Activated B cell treated with CpG ODN at 0.5 μM for 24 hours (primary cell): ENCODE measurements around the gene HYDIN. TPM values are rescaled to one million over a fixed set of nuclear protein-coding genes. Genes with fewer than 3 reads are reported as not detected.

Source experiments
- ATAC-seq: fragments of 200-7000 bp; cut with Tn5 transposase; one replicate; pipeline ENCODE4 v1.10.0; 2021; ENCODE audit warnings: low read depth, mild to moderate bottlenecking, moderate library complexity
- CTCF ChIA-PET: fragments of 350-600 bp; sonication (Branson Sonifier 250); formaldehyde crosslinking; loops from one replicate; lab custom pipeline; 2021; ENCODE audit warnings: antibody characterized with exemption; lab: Charles Lee
- POLR2A ChIA-PET: fragments of 350-600 bp; sonication (Branson Sonifier 250); formaldehyde crosslinking; loops from one replicate; lab custom pipeline; 2021; ENCODE audit warnings: antibody characterized with exemption; lab: Charles Lee
- DNase-seq: peaks from one replicate; pipeline ENCODE4 v3.0.0; 2022
- H3K27ac Mint-ChIP-seq: one replicate; pipeline ENCODE4 v1.8.0; 2020; ENCODE audit warnings: mixed read lengths
- H3K27me3 Mint-ChIP-seq: one replicate; pipeline ENCODE4 v1.8.0; 2021; ENCODE audit warnings: mixed read lengths
- H3K36me3 Mint-ChIP-seq: one replicate; pipeline ENCODE4 v1.8.0; 2021; ENCODE audit warnings: low read depth, mixed read lengths
- H3K4me1 Mint-ChIP-seq: one replicate; pipeline ENCODE4 v1.8.0; 2021; ENCODE audit warnings: mixed read lengths
- H3K4me3 Mint-ChIP-seq: one replicate; pipeline ENCODE4 v1.8.0; 2020; ENCODE audit warnings: mild to moderate bottlenecking, mixed read lengths
- H3K9me3 Mint-ChIP-seq: one replicate; pipeline ENCODE4 v1.8.0; 2020; ENCODE audit warnings: mixed read lengths
- intact Hi-C: fragments of 100-400 bp; cut with micrococcal nuclease; formaldehyde crosslinking; loops from one replicate; pipeline ENCODE4 v1.15.1; 2024
- total RNA-seq: library from RNA; stranded (reverse); gene quantifications from 2 replicates; pipeline ENCODE4 v1.2.3, GENCODE V29; 2022
- TF ChIP-seq, protein P1 (sequence below): fragments of 200-600 bp; IDR thresholded peaks from one replicate; pipeline ENCODE4 v1.8.0; 2022; ENCODE audit warnings: antibody characterized with exemption, mild to moderate bottlenecking

HYDIN gene
- total RNA-seq, 1 donor from 2014 or later: not detected

DNA sequence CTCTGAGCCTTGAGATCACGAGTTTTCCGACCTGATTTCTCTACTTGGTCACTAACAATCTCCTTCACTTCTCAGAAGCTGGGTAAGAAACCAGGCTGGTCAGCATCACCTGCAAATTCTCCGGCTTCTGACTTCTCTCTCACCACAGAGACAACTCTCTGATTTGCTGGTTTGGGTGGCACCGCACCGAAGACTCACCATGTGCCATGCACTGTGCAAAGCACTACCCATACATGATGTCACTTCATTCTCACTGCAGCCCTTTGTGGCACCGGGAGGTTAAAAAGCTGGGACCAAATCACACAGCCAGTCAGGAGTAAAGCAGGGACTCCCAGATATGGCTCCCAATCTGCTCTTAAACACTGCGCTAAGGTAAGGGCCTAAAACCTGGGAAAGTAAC is 430.2 kb downstream of the HYDIN start:
- intact Hi-C loops: loop anchor here (2.0 to 10.0 kb wide), 2 partner anchors 64 to 1294 kb away; partner anchors contain the start of genes DHX38 and TXNL4B
- TF ChIP-seq, protein P1, sequence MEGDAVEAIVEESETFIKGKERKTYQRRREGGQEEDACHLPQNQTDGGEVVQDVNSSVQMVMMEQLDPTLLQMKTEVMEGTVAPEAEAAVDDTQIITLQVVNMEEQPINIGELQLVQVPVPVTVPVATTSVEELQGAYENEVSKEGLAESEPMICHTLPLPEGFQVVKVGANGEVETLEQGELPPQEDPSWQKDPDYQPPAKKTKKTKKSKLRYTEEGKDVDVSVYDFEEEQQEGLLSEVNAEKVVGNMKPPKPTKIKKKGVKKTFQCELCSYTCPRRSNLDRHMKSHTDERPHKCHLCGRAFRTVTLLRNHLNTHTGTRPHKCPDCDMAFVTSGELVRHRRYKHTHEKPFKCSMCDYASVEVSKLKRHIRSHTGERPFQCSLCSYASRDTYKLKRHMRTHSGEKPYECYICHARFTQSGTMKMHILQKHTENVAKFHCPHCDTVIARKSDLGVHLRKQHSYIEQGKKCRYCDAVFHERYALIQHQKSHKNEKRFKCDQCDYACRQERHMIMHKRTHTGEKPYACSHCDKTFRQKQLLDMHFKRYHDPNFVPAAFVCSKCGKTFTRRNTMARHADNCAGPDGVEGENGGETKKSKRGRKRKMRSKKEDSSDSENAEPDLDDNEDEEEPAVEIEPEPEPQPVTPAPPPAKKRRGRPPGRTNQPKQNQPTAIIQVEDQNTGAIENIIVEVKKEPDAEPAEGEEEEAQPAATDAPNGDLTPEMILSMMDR: no peak
- Mint-ChIP-seq H3K9me3 (peaks cover 4% of the 10 kb centered on the region), H3K36me3 (peaks cover 27% of the 10 kb centered on the region), H3K27me3 (peaks cover 2% of the 10 kb centered on the region), H3K27ac (peak overlapping the region; percentile 90), H3K4me3 (peak overlapping the region; percentile 92), H3K4me1 (peaks cover 40% of the 10 kb centered on the region)
- ATAC-seq (no peak), DNase-seq (no peak)
- POLR2A ChIA-PET: interaction anchor here (1.2 to 2.5 kb wide), 3 partner anchors 29 to 765 kb away, joined by 4 to 7 read pairs (median 4); partner anchors contain the start of gene CMTR2
- CTCF ChIA-PET: no interaction called here

DNA sequence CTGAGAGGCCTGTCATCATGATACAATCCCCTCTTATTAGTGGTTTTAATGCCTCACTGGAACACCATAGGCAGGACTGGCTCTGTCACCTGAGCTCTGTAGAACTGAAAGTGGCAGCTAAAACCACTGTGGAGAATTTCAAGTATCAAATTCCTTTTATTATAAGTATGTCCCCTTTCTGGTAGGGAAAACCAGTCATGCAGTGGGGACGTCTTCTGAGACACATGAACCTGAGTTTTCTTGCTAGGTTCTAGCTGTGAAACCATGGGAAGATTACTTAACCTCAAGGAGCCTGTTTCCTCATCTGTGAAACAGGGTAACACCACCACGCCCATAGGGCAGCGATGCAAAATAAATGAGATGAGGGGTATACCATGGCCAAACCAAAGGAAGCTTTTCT is 434.2 kb downstream of the HYDIN start:
- Mint-ChIP-seq H3K4me3 (no peak overlapping the region), H3K9me3 (no peaks in the 10 kb centered on the region), H3K4me1 (peaks cover 47% of the 10 kb centered on the region), H3K27me3 (no peaks in the 10 kb centered on the region), H3K27ac (no peak overlapping the region), H3K36me3 (peaks cover 27% of the 10 kb centered on the region)
- POLR2A ChIA-PET: no interaction called here
- CTCF ChIA-PET: interaction anchor here (0.7 kb wide), 1 partner anchor 25 kb away, joined by 3 read pairs; no protein-coding TSS in a partner anchor
- intact Hi-C loops: no loop called here
- ATAC-seq: no peak
- TF ChIP-seq, protein P1: no peak
- DNase-seq: no peak

DNA sequence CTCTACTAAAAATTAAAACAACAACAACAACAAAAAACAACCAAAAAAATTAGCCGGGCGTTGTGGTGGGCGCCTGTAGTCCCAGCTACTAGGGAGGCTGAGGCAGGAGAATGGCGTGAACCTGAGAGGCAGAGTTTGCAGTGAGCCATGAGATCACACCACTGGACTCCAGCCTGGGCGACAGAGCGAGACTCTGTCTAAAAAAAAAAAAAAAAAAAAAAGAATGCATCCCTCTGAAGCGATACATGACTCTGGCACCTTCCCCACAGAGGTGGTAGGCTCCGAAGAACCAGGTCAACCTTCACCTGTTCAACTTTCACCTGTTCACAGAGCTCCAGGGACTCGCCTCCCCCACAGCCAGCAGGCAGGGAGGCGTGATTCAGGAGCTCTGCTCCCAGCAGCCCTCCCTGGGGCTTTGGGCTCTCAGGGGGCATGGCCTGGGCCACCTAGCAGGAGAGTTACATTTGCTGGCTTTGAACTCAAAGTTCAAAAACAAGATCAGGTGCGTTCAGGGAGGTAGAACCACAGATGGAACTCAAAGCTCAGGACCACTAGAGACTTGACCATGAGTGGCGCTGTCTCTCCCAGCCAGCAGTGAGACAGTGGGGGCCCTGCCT is 435.1 kb downstream of the HYDIN start:
- ChIA-PET CTCF (no interaction called here), POLR2A (no interaction called here)
- Mint-ChIP-seq H3K4me3 (no peak overlapping the region), H3K9me3 (no peaks in the 10 kb centered on the region), H3K27ac (no peak overlapping the region), H3K36me3 (peaks cover 26% of the 10 kb centered on the region), H3K27me3 (no peaks in the 10 kb centered on the region), H3K4me1 (peaks cover 42% of the 10 kb centered on the region)
- DNase-seq (no peak), ATAC-seq (no peak)
- TF ChIP-seq, protein P1: no peak
- intact Hi-C loops: no loop called here

DNA sequence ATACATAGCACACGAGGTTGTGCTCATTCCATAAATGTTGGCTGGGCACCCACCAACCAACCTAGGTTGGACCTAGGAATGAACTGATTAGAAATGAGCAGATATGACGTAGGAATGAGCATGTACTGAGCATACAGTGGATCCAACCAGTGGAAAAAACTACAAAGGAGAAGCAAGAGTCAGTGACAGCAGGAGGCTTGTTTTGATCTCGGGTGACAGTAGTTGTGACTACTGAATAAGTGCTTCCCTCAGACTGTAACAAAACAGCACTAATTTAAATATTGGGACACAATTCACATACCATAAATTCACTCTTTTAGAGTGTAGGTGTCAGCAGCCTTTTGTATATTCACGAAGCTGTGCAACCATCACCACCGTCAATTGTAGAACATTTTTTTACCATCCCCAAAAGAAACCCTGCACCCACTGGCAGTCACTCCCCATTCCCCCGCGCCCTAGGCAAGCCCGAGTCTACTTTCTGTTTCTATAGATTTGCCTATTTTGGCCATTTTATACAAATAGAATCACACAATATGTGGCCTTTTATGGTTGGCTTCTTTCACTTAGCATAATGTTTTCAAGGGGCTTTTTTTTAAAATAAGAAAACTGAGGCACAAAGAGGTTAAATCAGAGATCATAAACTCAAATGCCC is 436.5 kb downstream of the HYDIN start:
- no peak for DNase-seq
- ATAC-seq: no peak
- Mint-ChIP-seq H3K9me3 (no peaks in the 10 kb centered on the region), H3K27ac (no peak overlapping the region), H3K4me3 (no peak overlapping the region), H3K36me3 (peaks cover 33% of the 10 kb centered on the region), H3K4me1 (peaks cover 33% of the 10 kb centered on the region), H3K27me3 (no peaks in the 10 kb centered on the region)
- POLR2A ChIA-PET: no interaction called here
- CTCF ChIA-PET: no interaction called here
- TF ChIP-seq, protein P1: no peak
- intact Hi-C loops: no loop called here

DNA sequence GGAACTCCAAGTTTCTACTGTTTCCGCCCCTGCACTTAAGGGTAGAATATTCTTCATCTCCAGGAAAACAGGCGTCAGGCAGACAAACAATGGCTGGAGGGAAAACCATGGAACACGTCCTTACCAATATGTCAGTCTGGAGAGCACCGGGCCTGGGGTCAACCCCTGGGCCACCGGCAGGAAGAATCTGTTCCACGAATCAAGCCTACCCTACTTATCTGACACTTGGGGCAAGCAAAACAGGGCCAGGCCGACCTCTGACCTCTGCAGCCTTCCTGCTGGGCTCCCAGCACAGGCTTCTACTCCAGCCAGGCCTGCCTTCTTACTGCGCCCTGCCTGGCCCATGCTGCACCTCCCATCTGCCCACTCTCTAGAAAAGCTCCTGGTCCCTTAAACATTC is 439.7 kb downstream of the HYDIN start:
- no peak for ATAC-seq
- TF ChIP-seq, protein P1: no peak
- no peaks in the 10 kb centered on the region for H3K27me3 Mint-ChIP-seq
- intact Hi-C loops: no loop called here
- DNase-seq: no peak
- ChIA-PET CTCF (no interaction called here), POLR2A (no interaction called here)
- peaks cover 21% of the 10 kb centered on the region for H3K4me1 Mint-ChIP-seq
- no peak overlapping the region for H3K4me3 Mint-ChIP-seq
- no peak overlapping the region for H3K27ac Mint-ChIP-seq
- H3K36me3 Mint-ChIP-seq: peaks cover 43% of the 10 kb centered on the region
- H3K9me3 Mint-ChIP-seq: no peaks in the 10 kb centered on the region
